Measurements from ENCODE around the gene FLT4. TPM values are rescaled to one million over a fixed set of nuclear protein-coding genes. Genes with fewer than 3 reads are reported as not detected.

FLT4 gene
- total and polyA plus RNA-seq, 2 experiments from 2014 or later: 3.4 to 13.8 TPM

- DNase-seq (ENCODE audit: low spot score) (no peak), ATAC-seq (no peak)
- no peaks in the 10 kb centered on the region for H3K79me2 ChIP-seq (replicated peaks; ENCODE audit: insufficient read depth)
- no peak overlapping the region for H3K4me2 ChIP-seq
- Mint-ChIP-seq H3K27me3 (ENCODE audit: insufficient read depth, low read depth, poor library complexity) (peaks cover 46% of the 10 kb centered on the region), H3K4me1 (peaks cover 16% of the 10 kb centered on the region), H3K27ac (no peak overlapping the region), H3K9me3 (no peaks in the 10 kb centered on the region), H3K4me3 (no peak overlapping the region), H3K36me3 (ENCODE audit: low read depth) (no peaks in the 10 kb centered on the region; the same call in 2 of the 3 replicates)
- H3K4me1 ChIP-seq (ENCODE audit: insufficient read depth): no peaks in the 10 kb centered on the region; the same call in 1 of the 2 replicates
- no peaks in the 10 kb centered on the region for H3K9me2 ChIP-seq (ENCODE audit: insufficient read depth)
- H3K27ac ChIP-seq (ENCODE audit: low read depth): no peak overlapping the region
- H3F3A ChIP-seq (replicated peaks; ENCODE audit: low read depth): no peaks in the 10 kb centered on the region
- no peak overlapping the region for H3K4me3 ChIP-seq
- H3K36me3 ChIP-seq (ENCODE audit: insufficient read depth): no peaks in the 10 kb centered on the region
- no peak overlapping the region for H2AFZ ChIP-seq
- TF ChIP-seq STAT1 (IDR thresholded peaks at IDR 0.05; ENCODE audit: unreplicated experiment): no peak
- TF ChIP-seq JUNB (IDR thresholded peaks at IDR 0.05; ENCODE audit: unreplicated experiment): no peak
- no peak for TF ChIP-seq EZH2 (IDR thresholded peaks at IDR 0.05; ENCODE audit: low read depth, unreplicated experiment)
- no peak for TF ChIP-seq EZH2phosphoT487 (IDR thresholded peaks at IDR 0.05; ENCODE audit: unreplicated experiment)
- no peak for TF ChIP-seq POLR2AphosphoS5 (IDR thresholded peaks at IDR 0.05; ENCODE audit: low read depth)
- peaks cover 47% of the 10 kb centered on the region for H3K27me3 ChIP-seq (ENCODE audit: insufficient read depth)
- no peaks in the 10 kb centered on the region; the same call in 1 of the 2 replicates for H4K20me1 ChIP-seq (replicated peaks; ENCODE audit: insufficient read depth)
Measured at GRCh38 chr5:180646963-180647305, 2.5 kb downstream of the FLT4 start.

- Histone ChIP-seq H3K4me1 (ENCODE audit: insufficient read depth) (no peaks in the 10 kb centered on the region; the same call in 1 of the 2 replicates), H2AFZ (no peak overlapping the region), H3K27me3 (ENCODE audit: insufficient read depth) (peaks cover 42% of the 10 kb centered on the region), H3K4me3 (no peak overlapping the region), H3F3A (replicated peaks; ENCODE audit: low read depth) (no peaks in the 10 kb centered on the region), H3K27ac (ENCODE audit: low read depth) (no peak overlapping the region), H3K79me2 (replicated peaks; ENCODE audit: insufficient read depth) (no peaks in the 10 kb centered on the region), H3K9me2 (ENCODE audit: insufficient read depth) (no peaks in the 10 kb centered on the region), H3K36me3 (ENCODE audit: insufficient read depth) (no peaks in the 10 kb centered on the region), H3K4me2 (no peak overlapping the region), H4K20me1 (replicated peaks; ENCODE audit: insufficient read depth) (no peaks in the 10 kb centered on the region; the same call in 1 of the 2 replicates)
- DNase-seq (ENCODE audit: low spot score): no peak
- H3K9me3 Mint-ChIP-seq: no peaks in the 10 kb centered on the region
- ATAC-seq: no peak
- TF ChIP-seq POLR2AphosphoS5 (IDR thresholded peaks at IDR 0.05; ENCODE audit: low read depth) (no peak), CREB1 (CRISPR knock-in tag; IDR thresholded peaks at IDR 0.05; ENCODE audit: low read depth) (no peak), NANOG (IDR thresholded peaks at IDR 0.05; ENCODE audit: borderline replicate concordance) (no peak), REST (IDR thresholded peaks at IDR 0.05; ENCODE audit: unreplicated experiment) (no peak), ZNF462 (CRISPR knock-in tag; IDR thresholded peaks at IDR 0.05) (no peak)
- no peak overlapping the region; the same call in 2 of the 3 replicates for H3K4me3 Mint-ChIP-seq
- H3K4me1 Mint-ChIP-seq: peaks cover 16% of the 10 kb centered on the region
- H3K36me3 Mint-ChIP-seq (ENCODE audit: low read depth): no peaks in the 10 kb centered on the region; the same call in 2 of the 3 replicates
- H3K27me3 Mint-ChIP-seq (ENCODE audit: insufficient read depth, low read depth, poor library complexity): peaks cover 42% of the 10 kb centered on the region
- no peak overlapping the region for H3K27ac Mint-ChIP-seq
Measured at GRCh38 chr5:180646289-180646962, 3.0 kb downstream of the FLT4 start.
